Transverse colon (tissue), 4 donors: ENCODE results near the gene PPP4C.

Experiments used
- CTCF ChIP-seq, 5 experiments: fragments of 200-600 bp in 3 of 5; fragments of 450-650 bp in 2 of 5; sonication (generic) in 3 of 5; IDR thresholded peaks; 1 replicate in 2 of 5; 2 replicates in 3 of 5; pipeline ENCODE4 v1.5.1; 2016 to 2017; ENCODE audit warnings: antibody characterized with exemption in 5 of 5, inconsistent platforms in 3 of 5, mild to moderate bottlenecking in 2 of 5, moderate library complexity in 1 of 5
- EP300 ChIP-seq: sonication (generic); formaldehyde crosslinking; IDR thresholded peaks from one replicate; pipeline ENCODE4 v1.6.1; 2017; ENCODE audit warnings: antibody characterized with exemption, low read depth
- POLR2AphosphoS5 ChIP-seq, 3 donors: sonication (generic); formaldehyde crosslinking; IDR thresholded peaks; one replicate each; pipeline ENCODE4 v1.6.1; 2016; ENCODE audit warnings: antibody characterized with exemption in 3 of 3

- no peak for TF ChIP-seq CTCF (IDR thresholded peaks at IDR 0.05)
- TF ChIP-seq POLR2AphosphoS5 (IDR thresholded peaks at IDR 0.05): no peak
- no peak for TF ChIP-seq EP300
Observed at GRCh38 chr16:30104090-30104489, 28.3 kb downstream of the PPP4C start.
